GM12878 (cell line): ENCODE data around the gene HEMK1. TPM values are rescaled to one million over a fixed set of nuclear protein-coding genes. Genes with fewer than 3 reads are reported as not detected.

Experiments
- ATAC-seq: fragments of 200-7000 bp; cut with Tn5 transposase; 3 replicates; pipeline ENCODE4 v1.9.1; 2020; ENCODE audit warnings: mild to moderate bottlenecking, moderate library complexity
- BruUV-seq: library from RNA; stranded (reverse); fragments of 400-500 nt; replicated peaks from 2 replicates; lab custom pipeline; 2021; lab: Mats Ljungman, UMichigan
- CTCF ChIA-PET: fragments of 300-600 bp; sonication (Branson Sonifier 250); formaldehyde crosslinking; extraction: SDS; loops from one replicate; lab custom pipeline; 2021; ENCODE audit warnings: inconsistent platforms; lab: Yijun Ruan, JAX
- POLR2A ChIA-PET: fragments of 350-600 bp; formaldehyde crosslinking; extraction: SDS; loops from one replicate; lab custom pipeline; 2021; ENCODE audit warnings: inconsistent platforms; lab: Charles Lee
- RAD21 ChIA-PET: fragments of 300-600 bp; sonication (Branson Sonifier 250); formaldehyde crosslinking; loops from one replicate; lab custom pipeline; 2023; ENCODE audit warnings: antibody characterized with exemption; ENCODE audit not compliant: unreplicated experiment; lab: Charles Lee
- SMC1A ChIA-PET: fragments of 300-600 bp; sonication (Branson Sonifier 250); formaldehyde crosslinking; loops from one replicate; lab custom pipeline; 2023; ENCODE audit not compliant: unreplicated experiment, uncharacterized antibody; lab: Charles Lee
- DNase-seq: peaks from one replicate; pipeline ENCODE4 v3.0.0-alpha.2; 2011; ENCODE audit warnings: low read depth, low spot score
- FAIRE-seq: peaks from 3 replicates; lab custom pipeline; 2011; peaks lifted over from hg19 to GRCh38; lab: Jason Lieb, UNC
- H2AFZ ChIP-seq: 2 replicates; pipeline ENCODE4 v1.6.0; 2011; ENCODE audit warnings: low read depth, low read length, control low read depth; ENCODE audit not compliant: control insufficient read depth
- H3K27ac ChIP-seq: 2 replicates; pipeline ENCODE4 v1.5.1; 2011; ENCODE audit warnings: control low read depth; ENCODE audit not compliant: control insufficient read depth, insufficient read depth
- H3K27me3 ChIP-seq, 2 experiments: replicated peaks in 1 of 2; 2 replicates each; pipeline versions ENCODE4 v1.6.0 to v1.6.1; 2011; ENCODE audit warnings: low read length in 1 of 2; ENCODE audit not compliant: control insufficient read depth in 2 of 2, insufficient read depth in 2 of 2
- H3K36me3 ChIP-seq, 2 experiments: 2 replicates each; pipeline ENCODE4 v1.5.1; 2011; ENCODE audit warnings: low read length in 1 of 2; ENCODE audit not compliant: control insufficient read depth in 2 of 2, insufficient read depth in 2 of 2
- H3K4me1 ChIP-seq: 2 replicates; pipeline ENCODE4 v1.6.1; 2011; ENCODE audit warnings: mild to moderate bottlenecking, low read length, moderate library complexity, mixed read lengths; ENCODE audit not compliant: control insufficient read depth, insufficient read depth
- H3K4me2 ChIP-seq: 2 replicates; pipeline ENCODE4 v1.6.0; 2011; ENCODE audit warnings: control low read depth; ENCODE audit not compliant: control insufficient read depth, insufficient read depth
- H3K4me3 ChIP-seq: fragments of 200-600 bp; sonication (generic); 2 replicates; pipeline ENCODE4 v1.5.1; 2016
- H3K79me2 ChIP-seq: 2 replicates; pipeline ENCODE4 v1.6.0; 2011; ENCODE audit warnings: low read length; ENCODE audit not compliant: control insufficient read depth, insufficient read depth
- H3K9ac ChIP-seq: 2 replicates; pipeline ENCODE4 v1.8.0; 2011; ENCODE audit warnings: low read length, control low read depth, mixed read lengths; ENCODE audit not compliant: control insufficient read depth, insufficient read depth
- H3K9me3 ChIP-seq: replicated peaks from 3 replicates; pipeline ENCODE4 v1.5.1; 2011; ENCODE audit warnings: mild to moderate bottlenecking, low read length; ENCODE audit not compliant: control insufficient read depth, insufficient read depth
- H4K20me1 ChIP-seq: 2 replicates; pipeline ENCODE4 v1.6.0; 2011; ENCODE audit not compliant: control insufficient read depth, insufficient read depth
- BCLAF1 ChIP-seq: fragments of 450-650 bp; IDR thresholded peaks from 2 replicates; pipeline ENCODE4 v1.6.1; 2017; ENCODE audit warnings: antibody characterized with exemption, mild to moderate bottlenecking, moderate library complexity
- BHLHE40 ChIP-seq, 2 experiments: fragments of 450-650 bp in 1 of 2; IDR thresholded peaks; 2 replicates each; pipeline ENCODE4 v1.6.1; 2011 to 2017; ENCODE audit warnings: low read depth in 2 of 2, borderline replicate concordance in 1 of 2, improper control_type of control experiment in 1 of 2, low read length in 1 of 2, mild to moderate bottlenecking in 1 of 2
- CHD2 ChIP-seq: IDR thresholded peaks from 2 replicates; pipeline ENCODE4 v1.6.1; 2011; ENCODE audit warnings: low read depth, low read length, improper control_type of control experiment, borderline replicate concordance
- MEF2B ChIP-seq: fragments of 450-650 bp; IDR thresholded peaks from 2 replicates; pipeline ENCODE4 v1.6.1; 2018; ENCODE audit warnings: mild to moderate bottlenecking, moderate library complexity; ENCODE audit not compliant: partially characterized antibody, poor library complexity, severe bottlenecking
- NFXL1 ChIP-seq: fragments of 450-650 bp; IDR thresholded peaks from 2 replicates; pipeline ENCODE4 v1.6.1; 2017; ENCODE audit warnings: antibody characterized with exemption, mild to moderate bottlenecking, borderline replicate concordance
- NFYA ChIP-seq: IDR thresholded peaks from 2 replicates; pipeline ENCODE4 v1.6.1; 2011; ENCODE audit warnings: low read depth, mild to moderate bottlenecking, low read length, improper control_type of control experiment, borderline replicate concordance
- RFX5 ChIP-seq: IDR thresholded peaks from 2 replicates; pipeline ENCODE4 v1.6.1; 2011; ENCODE audit warnings: low read depth, low read length, improper control_type of control experiment
- RUNX3 ChIP-seq: IDR thresholded peaks from 2 replicates; pipeline ENCODE4 v1.6.1; 2012; ENCODE audit warnings: low read length, inconsistent platforms
- SKIL ChIP-seq: fragments of 450-650 bp; IDR thresholded peaks from 2 replicates; pipeline ENCODE4 v1.6.1; 2017; ENCODE audit warnings: mild to moderate bottlenecking, low read depth, inconsistent platforms; ENCODE audit not compliant: poor library complexity, severe bottlenecking
- SREBF1 ChIP-seq: IDR thresholded peaks from 2 replicates; pipeline ENCODE4 v1.6.1; 2012; ENCODE audit warnings: mild to moderate bottlenecking, low read length
- SRF ChIP-seq, 2 experiments: IDR thresholded peaks; 2 replicates each; pipeline ENCODE4 v1.6.1; 2011; ENCODE audit warnings: low read depth in 2 of 2, low read length in 2 of 2, mild to moderate bottlenecking in 1 of 2, moderate library complexity in 1 of 2
- ZBTB11 ChIP-seq: fragments of 450-650 bp; formaldehyde crosslinking; IDR thresholded peaks from 2 replicates; pipeline ENCODE4 v1.5.0; 2022; ENCODE audit warnings: mild to moderate bottlenecking, missing genetic modification characterization
- WGBS: methylation state at CpG from one replicate; pipeline ENCODE4 v1.1.6; 2016; ENCODE audit warnings: low lambda C conversion rate; ENCODE audit not compliant: insufficient replicate concordance, insufficient coverage; ENCODE audit errors: missing lambda C conversion rate; 5-methylcytosine and 5-hydroxymethylcytosine counted together
- in situ Hi-C: fragments of 300-500 bp; cut with MboI; formaldehyde crosslinking; loops from 9 replicates; pipeline ENCODE4 v1.14.3; 2018; ENCODE audit warnings: mixed read lengths
- intact Hi-C: fragments of 100-400 bp; cut with micrococcal nuclease; formaldehyde crosslinking; loops from one replicate; pipeline ENCODE4 v1.14.2; 2022; ENCODE audit not compliant: unreplicated experiment
- polyA plus RNA-seq, 11 experiments: library from polyadenylated mRNA; depleted of rRNA in 4 of 11; unstranded in 6 of 11; stranded (reverse) in 5 of 11; fragments of >200 nt; fragmentation: Nextera tagmentation in 4 of 11; fragmentation: Illumina TruSeq in 1 of 11; extraction: Ambion mirVana in 4 of 11; extraction: Trizol in 1 of 11; gene quantifications; 1 replicate in 1 of 11; 2 replicates in 10 of 11; pipeline versions ENCODE4 v1.2.1 to v1.2.3, GENCODE V29; 2011 to 2016; ENCODE audit warnings: inconsistent platforms in 2 of 11, missing spikeins in 2 of 11, low read depth in 1 of 11
- total RNA-seq, 4 experiments: library from RNA; depleted of rRNA in 3 of 4; stranded (reverse); fragments of >200 nt in 3 of 4; fragmentation: Illumina TruSeq in 1 of 4; extraction: Trizol in 1 of 4; gene quantifications; 2 replicates each; pipeline versions ENCODE4 v1.2.1 to v1.2.3, GENCODE V29; 2013 to 2021

Gene HEMK1
- total and polyA plus RNA-seq, 10 of the 15 experiments (the other 5 are each of a cell fraction or from before 2014, with no cell fraction given) = 2.8 to 19.0 (median 12.0) TPM

- no peak for TF ChIP-seq RUNX3
- TF ChIP-seq SKIL = no peak
Measured at GRCh38 chr3:50609071-50609762, 39.9 kb downstream of the HEMK1 start (continued).

- no TSS peak for BruUV-seq
- intact Hi-C loops = loop anchor here (2.0 kb wide), 1 partner anchor 19 kb away; no protein-coding TSS in a partner anchor
- TF ChIP-seq BHLHE40 (IDR thresholded peaks at IDR 0.05; ENCODE audit: borderline replicate concordance in 1 of 2, low read depth in 2 of 2, low read length in 1 of 2) (no peak), NFXL1 (no peak), ZBTB11 (CRISPR knock-in tag) (no peak), BCLAF1 (no peak), MEF2B (no peak), NFYA (no peak), SRF (IDR thresholded peaks at IDR 0.05; ENCODE audit: low read depth in 2 of 2, low read length in 2 of 2) (no peak), CHD2 (no peak), SREBF1 (no peak), RFX5 (no peak)
Measured at GRCh38 chr3:50609763-50610085, 40.4 kb downstream of the HEMK1 start.

More at GRCh38 chr3:50609763-50610085, 40.4 kb downstream of the HEMK1 start:
- Histone ChIP-seq H4K20me1 (no peaks in the 10 kb centered on the region), H2AFZ (no peak overlapping the region), H3K4me3 (no peak overlapping the region), H3K27me3 (no peaks in the 10 kb centered on the region), H3K9me3 (no peaks in the 10 kb centered on the region), H3K4me1 (peaks cover 21% of the 10 kb centered on the region), H3K4me2 (no peak overlapping the region), H3K9ac (no peak overlapping the region), H3K36me3 (no peaks in the 10 kb centered on the region), H3K79me2 (no peaks in the 10 kb centered on the region), H3K27ac (no peak overlapping the region)
- WGBS = 88% methylated on average over 3 of the region's 3 CpGs
- ChIA-PET CTCF (interaction anchor here (0.9 to 13.9 kb wide), 7 partner anchors 8 to 317 kb away, joined by 3 to 410 read pairs (median 7); partner anchors contain the start of genes HEMK1, IFRD2 and ZMYND10), RAD21 (interaction anchor here (1.1 to 12.9 kb wide), 5 partner anchors 8 to 260 kb away, joined by 3 to 244 read pairs (median 15); partner anchors contain the start of genes C3orf18, CYB561D2, HEMK1 and NPRL2), POLR2A (interaction anchor here (0.9 to 5.0 kb wide), 6 partner anchors 8 to 273 kb away, joined by 3 to 54 read pairs (median 4); partner anchors contain the start of gene C3orf18), SMC1A (interaction anchor here (0.6 to 11.4 kb wide), 7 partner anchors 8 to 255 kb away, joined by 3 to 186 read pairs (median 5); partner anchors contain the start of gene HEMK1)
- no peak for DNase-seq
- FAIRE-seq = no peak
- in situ Hi-C loops = loop anchor here (5.0 to 25.0 kb wide), 3 partner anchors 32 to 1078 kb away; no protein-coding TSS in a partner anchor
- no peak for ATAC-seq
